ENCODE results near the gene NSMCE4A.
A peak's percentile ranks its signal among the peaks of the same experiment; 100 is the strongest.
"Not testable (repeated sequence)": the region's sequence is repeated elsewhere in the genome, so short reads cannot be mapped to it uniquely, and the experiment has no call there.

The NSMCE4A gene

GRCh38 chr10:121974535-121975294, at the start of gene NSMCE4A:
Gene NSMCE4A (minus strand): TSS chr10:121975217. CDS start chr10:121975165, 52 bp downstream.
- no peak for TF ChIP-seq CTCF (IDR thresholded peaks at IDR 0.05; ENCODE audit: low read depth, low read length)
- DNase-seq (ENCODE audit: low read depth in 2 of 2), result peak; percentile 71 to 80
- peak within 1 kb of the TSS; percentile 68 to 73 for H3K4me3 ChIP-seq (replicated peaks in 1 of 2; ENCODE audit: low read depth in 2 of 2, low read length in 2 of 2)

GRCh38 chr10:122023257-122023656, 48.2 kb upstream of the NSMCE4A start:
- not testable (repeated sequence) for DNase-seq (ENCODE audit: low read depth in 2 of 2); H3K4me3 ChIP-seq (replicated peaks in 1 of 2; ENCODE audit: low read depth in 2 of 2, low read length in 2 of 2)

- H3K4me3 ChIP-seq (replicated peaks in 1 of 2; ENCODE audit: low read depth in 2 of 2, low read length in 2 of 2), result no peak overlapping the region
- DNase-seq (ENCODE audit: low read depth in 2 of 2), result no peak
- no peak for TF ChIP-seq CTCF (IDR thresholded peaks at IDR 0.05; ENCODE audit: low read depth, low read length)
Measured at GRCh38 chr10:122022276-122022675, 47.3 kb upstream of the NSMCE4A start.

GRCh38 chr10:122021828-122022227, 46.8 kb upstream of the NSMCE4A start:
- no peak overlapping the region for H3K4me3 ChIP-seq (replicated peaks in 1 of 2; ENCODE audit: low read depth in 2 of 2, low read length in 2 of 2)
- no peak for DNase-seq (ENCODE audit: low read depth in 2 of 2)
- TF ChIP-seq CTCF (IDR thresholded peaks at IDR 0.05; ENCODE audit: low read depth, low read length), result no peak

- peak in 1 of 2 donors; percentile 74 for DNase-seq (ENCODE audit: low read depth in 2 of 2)
- H3K4me3 ChIP-seq (replicated peaks in 1 of 2; ENCODE audit: low read depth in 2 of 2, low read length in 2 of 2), result no peak overlapping the region
Measured at GRCh38 chr10:122021379-122021778, 46.4 kb upstream of the NSMCE4A start.

GRCh38 chr10:122020226-122020625, 45.2 kb upstream of the NSMCE4A start:
- no peak overlapping the region for H3K4me3 ChIP-seq (replicated peaks in 1 of 2; ENCODE audit: low read depth in 2 of 2, low read length in 2 of 2)
- DNase-seq (ENCODE audit: low read depth in 2 of 2), result no peak
- TF ChIP-seq CTCF (IDR thresholded peaks at IDR 0.05; ENCODE audit: low read depth, low read length), result no peak

More at GRCh38 chr10:122021379-122021778, 46.4 kb upstream of the NSMCE4A start:
- no peak for TF ChIP-seq CTCF (IDR thresholded peaks at IDR 0.05; ENCODE audit: low read depth, low read length)

- DNase-seq (ENCODE audit: low read depth in 2 of 2), result no peak
- TF ChIP-seq CTCF (IDR thresholded peaks at IDR 0.05; ENCODE audit: low read depth, low read length), result no peak
- H3K4me3 ChIP-seq (replicated peaks in 1 of 2; ENCODE audit: low read depth in 2 of 2, low read length in 2 of 2), result no peak overlapping the region
Measured at GRCh38 chr10:122019414-122019975, 44.5 kb upstream of the NSMCE4A start.
